Thoracic aorta (tissue), 2 donors: Measurements from ENCODE around the gene ZNF524. TPM values are rescaled to one million over a fixed set of nuclear protein-coding genes. Genes with fewer than 3 reads are reported as not detected.

Source experiments
- ATAC-seq: fragments of 150-250 bp; one replicate; pipeline ENCODE4 v1.8.0; 2017; ENCODE audit warnings: low read depth; ENCODE audit not compliant: insufficient number of reproducible peaks, low FRiP score
- DNase-seq: peaks from one replicate; pipeline ENCODE4 v3.0.0-alpha.2; 2020; ENCODE audit warnings: low spot score
- H3K27ac ChIP-seq, 2 donors: fragments of 200-600 bp; sonication (generic); 1 replicate in 1 of 2; 2 replicates in 1 of 2; pipeline ENCODE4 v1.5.1; 2016; ENCODE audit warnings: mild to moderate bottlenecking in 2 of 2, moderate library complexity in 2 of 2
- H3K27me3 ChIP-seq: fragments of 200-600 bp; sonication (generic); replicated peaks from 2 replicates; pipeline ENCODE4 v1.6.0; 2016; ENCODE audit warnings: mild to moderate bottlenecking; ENCODE audit not compliant: insufficient read depth
- H3K36me3 ChIP-seq: fragments of 200-600 bp; sonication (generic); one replicate; pipeline ENCODE4 v1.5.1; 2016
- H3K4me1 ChIP-seq, 2 donors: fragments of 200-600 bp; sonication (generic); 1 replicate in 1 of 2; 2 replicates in 1 of 2; pipeline versions ENCODE4 v1.5.1 to v1.6.0; 2016; ENCODE audit warnings: low read depth in 2 of 2, mild to moderate bottlenecking in 1 of 2; ENCODE audit not compliant: control insufficient read depth in 1 of 2
- H3K4me3 ChIP-seq: fragments of 200-600 bp; sonication (generic); 2 replicates; pipeline ENCODE4 v1.5.1; 2016; ENCODE audit warnings: mild to moderate bottlenecking
- H3K9me3 ChIP-seq: fragments of 200-600 bp; sonication (generic); 2 replicates; pipeline ENCODE4 v1.5.1; 2016
- CTCF ChIP-seq: fragments of 200-600 bp; sonication (generic); IDR thresholded peaks from one replicate; pipeline ENCODE4 v1.5.1; 2019; ENCODE audit warnings: antibody characterized with exemption
- total RNA-seq, 2 donors: library from RNA; depleted of rRNA; stranded (reverse); fragments of >200 nt; gene quantifications; one replicate each; pipeline versions ENCODE4 v1.1.0 to v1.2.3, GENCODE V29; 2016

ZNF524 gene
- total RNA-seq, 2 donors from 2014 or later: 21.7 to 26.4 TPM

- H3K27ac ChIP-seq: peak overlapping the region in 1 of 2 donors; percentile 94
- H3K4me1 ChIP-seq: peaks cover 17 to 24% of the 10 kb centered on the region in 2 donors
- no peaks in the 10 kb centered on the region for H3K9me3 ChIP-seq
- H3K36me3 ChIP-seq: peaks cover 8% of the 10 kb centered on the region
- no peak for ATAC-seq
- no peak for DNase-seq
- TF ChIP-seq CTCF: no peak
- no peaks in the 10 kb centered on the region for H3K27me3 ChIP-seq
- peak overlapping the region; percentile 88 for H3K4me3 ChIP-seq
These were observed 6.7 kb downstream of the ZNF524 start for GRCh38 chr19:55606817-55607216.

GRCh38 chr19:55609326-55609725 lies 9.2 kb downstream of the ZNF524 start:
- H3K27me3 ChIP-seq: no peaks in the 10 kb centered on the region
- no peaks in the 10 kb centered on the region for H3K9me3 ChIP-seq
- TF ChIP-seq CTCF: no peak
- no peak overlapping the region for H3K27ac ChIP-seq
- DNase-seq (no peak), ATAC-seq (no peak)
- H3K4me3 ChIP-seq: no peak overlapping the region
- peaks cover 12% of the 10 kb centered on the region for H3K36me3 ChIP-seq
- peaks cover 14 to 19% of the 10 kb centered on the region in 2 donors for H3K4me1 ChIP-seq

DNA sequence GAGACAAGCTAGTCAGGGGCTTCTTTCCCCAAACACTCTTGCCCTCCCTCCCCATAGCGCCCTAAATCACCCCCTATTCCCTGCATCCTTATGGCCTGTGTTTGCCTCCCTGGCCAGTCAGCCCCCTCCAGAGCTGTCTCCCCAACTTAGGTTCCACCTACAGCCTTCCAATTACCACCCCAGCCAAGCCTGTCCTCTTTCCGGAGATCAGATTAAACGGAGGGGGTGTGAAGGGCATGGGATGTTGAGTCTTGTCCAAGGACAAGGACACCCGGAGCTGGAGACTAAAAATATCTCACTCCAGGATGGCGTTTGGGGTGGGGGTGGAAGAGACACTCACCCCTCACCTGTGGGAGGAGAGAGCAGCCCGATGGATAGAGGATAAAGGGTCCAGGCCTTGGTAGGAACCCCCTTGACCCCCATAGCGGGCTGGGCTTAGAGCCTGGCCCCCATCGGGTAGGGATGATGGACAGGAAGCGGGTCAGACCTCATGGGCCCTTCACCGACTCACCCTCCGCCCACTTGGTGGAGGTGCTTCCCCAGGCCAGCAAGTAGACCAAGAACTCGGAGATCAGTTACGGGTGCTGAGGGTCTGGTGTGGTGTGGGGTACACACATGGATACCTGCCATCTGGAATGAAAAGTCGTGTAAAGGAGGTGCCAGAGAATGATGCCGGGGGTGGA lies 11.4 kb downstream of the ZNF524 start:
- H3K9me3 ChIP-seq: no peaks in the 10 kb centered on the region
- TF ChIP-seq CTCF: no peak
- no peak overlapping the region for H3K27ac ChIP-seq
- H3K4me3 ChIP-seq: no peak overlapping the region
- peaks cover 8% of the 10 kb centered on the region in 2 donors for H3K4me1 ChIP-seq
- ATAC-seq (no peak), DNase-seq (no peak)
- H3K27me3 ChIP-seq: no peaks in the 10 kb centered on the region
- H3K36me3 ChIP-seq: peaks cover 29% of the 10 kb centered on the region

DNA sequence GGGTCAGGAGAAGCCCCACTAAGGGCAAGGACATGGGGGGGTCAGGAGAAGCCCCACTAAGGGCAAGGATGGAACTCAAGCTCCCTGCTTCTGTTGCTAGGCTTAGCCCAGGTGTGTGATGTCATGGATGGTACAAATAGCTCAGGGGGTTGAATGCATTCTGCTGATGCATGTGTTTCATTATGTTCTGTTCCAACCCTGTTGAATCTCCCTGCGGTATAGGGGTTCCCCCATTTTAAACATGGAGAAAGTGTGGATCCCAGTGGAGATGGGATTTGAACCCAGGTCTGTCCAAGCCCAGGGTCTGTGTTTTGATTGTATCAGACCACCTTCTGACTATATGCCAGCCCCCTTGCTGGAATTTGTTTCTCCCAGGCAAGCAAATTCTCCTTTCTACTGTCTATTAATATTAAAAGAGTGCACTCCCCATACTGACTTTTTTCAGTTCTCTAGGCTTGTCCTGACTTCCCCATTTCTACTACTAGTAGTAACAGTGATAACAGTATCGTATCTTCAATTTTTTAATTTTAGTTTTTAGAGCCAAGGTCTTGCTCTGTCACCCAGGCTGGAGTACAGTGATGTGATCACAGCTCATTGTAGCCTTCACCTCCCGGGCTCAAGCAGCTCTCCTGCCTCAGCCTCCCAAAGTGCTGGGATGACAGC lies 12.0 kb downstream of the ZNF524 start:
- TF ChIP-seq CTCF: no peak
- Histone ChIP-seq H3K27ac (no peak overlapping the region), H3K4me3 (no peak overlapping the region), H3K36me3 (peaks cover 34% of the 10 kb centered on the region), H3K4me1 (peaks cover under 1 to 1% of the 10 kb centered on the region in 2 donors), H3K9me3 (no peaks in the 10 kb centered on the region), H3K27me3 (no peaks in the 10 kb centered on the region)
- no peak for DNase-seq
- ATAC-seq: no peak

- Histone ChIP-seq H3K36me3 (peaks cover 40% of the 10 kb centered on the region), H3K4me1 (no peaks in the 10 kb centered on the region), H3K27ac (no peak overlapping the region), H3K4me3 (no peak overlapping the region), H3K9me3 (no peaks in the 10 kb centered on the region), H3K27me3 (no peaks in the 10 kb centered on the region)
- DNase-seq (no peak), ATAC-seq (no peak)
- TF ChIP-seq CTCF: no peak
These were observed 13.3 kb downstream of the ZNF524 start for GRCh38 chr19:55613396-55613795.
